SK-N-SH (cell line): ENCODE measurements around the gene XXYLT1. TPM values are rescaled to one million over a fixed set of nuclear protein-coding genes. Genes with fewer than 3 reads are reported as not detected.

ENCODE experiments used
- CTCF ChIA-PET: fragments of 300-600, 350-600 bp; formaldehyde crosslinking; extraction: SDS; loops from one replicate; lab custom pipeline; 2021; lab: Yijun Ruan, JAX
- POLR2A ChIA-PET: fragments of 350-600 bp; sonication (Branson Sonifier 250); formaldehyde crosslinking; extraction: SDS; loops from one replicate; lab custom pipeline; 2020; ENCODE audit warnings: antibody characterized with exemption, inconsistent platforms; lab: Yijun Ruan, JAX
- DNase-seq: peaks from one replicate; pipeline ENCODE4 v3.0.0; 2012
- H2AFZ ChIP-seq: fragments of 200-600 bp; sonication (generic); 2 replicates; pipeline ENCODE4 v1.8.1; 2016; ENCODE audit warnings: antibody characterized with exemption, mild to moderate bottlenecking, low read depth
- H3F3A ChIP-seq: fragments of 200-600 bp; sonication (generic); replicated peaks from 2 replicates; pipeline ENCODE3; 2016; ENCODE audit warnings: antibody characterized with exemption, mild to moderate bottlenecking; ENCODE audit not compliant: insufficient read depth
- H3K27ac ChIP-seq, 2 experiments: fragments of 200-500 bp in 1 of 2; fragments of 200-600 bp in 1 of 2; sonication (Bioruptor generic) in 1 of 2; sonication (generic), shearing (Covaris generic) in 1 of 2; 2 replicates each; pipeline versions ENCODE4 v1.5.1 to v1.6.1; 2014 to 2016; ENCODE audit warnings: low read depth in 2 of 2, inconsistent platforms in 1 of 2, low read length in 1 of 2, mild to moderate bottlenecking in 1 of 2, mixed read lengths in 1 of 2
- H3K27me3 ChIP-seq: fragments of 200-600 bp; sonication (generic), shearing (Covaris generic); 2 replicates; pipeline ENCODE4 v1.6.1; 2016; ENCODE audit warnings: mixed run types; ENCODE audit not compliant: insufficient read depth
- H3K36me3 ChIP-seq, 2 experiments: fragments of 200-500 bp in 1 of 2; fragments of 200-600 bp in 1 of 2; sonication (Bioruptor generic) in 1 of 2; sonication (generic) in 1 of 2; replicated peaks in 1 of 2; 2 replicates each; pipeline versions ENCODE3 to v1.5.1; 2014 to 2016; ENCODE audit warnings: low read length in 1 of 2, mild to moderate bottlenecking in 1 of 2; ENCODE audit not compliant: insufficient read depth in 2 of 2, control insufficient read depth in 1 of 2
- H3K4me1 ChIP-seq, 2 experiments: fragments of 200-500 bp in 1 of 2; fragments of 200-600 bp in 1 of 2; sonication (Bioruptor generic) in 1 of 2; sonication (generic), shearing (Covaris generic) in 1 of 2; 2 replicates each; pipeline versions ENCODE4 v1.5.1 to v1.6.1; 2014 to 2016; ENCODE audit warnings: low read depth in 1 of 2, low read length in 1 of 2, mixed run types in 1 of 2; ENCODE audit not compliant: insufficient read depth in 2 of 2, control insufficient read depth in 1 of 2
- H3K4me2 ChIP-seq: fragments of 200-600 bp; sonication (generic), shearing (Covaris generic); 2 replicates; pipeline ENCODE4 v1.6.1; 2017; ENCODE audit warnings: mixed run types
- H3K4me3 ChIP-seq, 2 experiments: fragments of 200-500 bp in 1 of 2; fragments of 200-600 bp in 1 of 2; sonication (Bioruptor generic) in 1 of 2; sonication (generic), shearing (Covaris generic) in 1 of 2; 2 replicates each; pipeline versions ENCODE4 v1.5.1 to v1.8.1; 2014 to 2016; ENCODE audit warnings: low read depth in 2 of 2, inconsistent platforms in 1 of 2, low read length in 1 of 2, mild to moderate bottlenecking in 1 of 2, mixed read lengths in 1 of 2, moderate library complexity in 1 of 2
- H3K79me2 ChIP-seq: fragments of 200-600 bp; sonication (generic); 2 replicates; pipeline ENCODE4 v1.8.1; 2017; ENCODE audit warnings: mild to moderate bottlenecking; ENCODE audit not compliant: insufficient read depth
- H3K9ac ChIP-seq: fragments of 200-600 bp; sonication (generic); 2 replicates; pipeline ENCODE4 v1.6.1; 2017; ENCODE audit warnings: mixed run types
- H3K9me2 ChIP-seq: fragments of 200-600 bp; sonication (generic); 2 replicates; pipeline ENCODE4 v1.6.1; 2017; ENCODE audit warnings: mixed run types
- H3K9me3 ChIP-seq: fragments of 200-600 bp; sonication (generic); 2 replicates; pipeline ENCODE4 v1.6.1; 2017; ENCODE audit warnings: mixed run types, mild to moderate bottlenecking, moderate library complexity
- H4K20me1 ChIP-seq: fragments of 200-600 bp; sonication (generic); 2 replicates; pipeline ENCODE4 v1.6.1; 2017; ENCODE audit warnings: mild to moderate bottlenecking, mixed run types; ENCODE audit not compliant: insufficient read depth
- ELF1 ChIP-seq: IDR thresholded peaks from 2 replicates; pipeline ENCODE4 v1.4.0; 2012
- EZH2phosphoT487 ChIP-seq: fragments of 200-600 bp; sonication (generic); IDR thresholded peaks from 2 replicates; pipeline ENCODE4 v1.6.1; 2017; ENCODE audit warnings: low read depth, mixed run types, mild to moderate bottlenecking, antibody characterized with exemption, moderate library complexity, borderline replicate concordance
- GABPA ChIP-seq: IDR thresholded peaks from 2 replicates; pipeline ENCODE4 v1.4.0; 2012; ENCODE audit warnings: low read depth, mild to moderate bottlenecking
- REST ChIP-seq: IDR thresholded peaks from 2 replicates; pipeline ENCODE4 v1.6.1; 2012; ENCODE audit warnings: mild to moderate bottlenecking, low read depth, low read length, moderate library complexity
- RFX5 ChIP-seq: IDR thresholded peaks from 2 replicates; pipeline ENCODE4 v1.6.1; 2012; ENCODE audit warnings: mild to moderate bottlenecking, improper control_type of control experiment, low read length
- RXRA ChIP-seq: IDR thresholded peaks from 2 replicates; pipeline ENCODE4 v1.4.0; 2012; ENCODE audit warnings: low read depth, mild to moderate bottlenecking, borderline replicate concordance
- TCF12 ChIP-seq: IDR thresholded peaks from 2 replicates; pipeline ENCODE4 v1.4.0; 2012
- USF2 ChIP-seq: fragments of 150-350 bp; IDR thresholded peaks from 2 replicates; pipeline ENCODE4 v1.6.1; 2017; ENCODE audit warnings: antibody characterized with exemption, low read length, low read depth, borderline replicate concordance
- WGBS: methylation state at CpG from one replicate; pipeline ENCODE4 v1.1.6; 2017; ENCODE audit warnings: low lambda C conversion rate; 5-methylcytosine and 5-hydroxymethylcytosine counted together
- polyA plus RNA-seq, 3 experiments: library from polyadenylated mRNA; depleted of rRNA; stranded (reverse); fragments of >200 nt; gene quantifications; 2 replicates each; pipeline ENCODE4 v1.2.3, GENCODE V29; 2012

Gene XXYLT1
- polyA plus RNA-seq, 1 of the 3 experiments (the other 2 are of a cell fraction): 22.6 TPM

DNA sequence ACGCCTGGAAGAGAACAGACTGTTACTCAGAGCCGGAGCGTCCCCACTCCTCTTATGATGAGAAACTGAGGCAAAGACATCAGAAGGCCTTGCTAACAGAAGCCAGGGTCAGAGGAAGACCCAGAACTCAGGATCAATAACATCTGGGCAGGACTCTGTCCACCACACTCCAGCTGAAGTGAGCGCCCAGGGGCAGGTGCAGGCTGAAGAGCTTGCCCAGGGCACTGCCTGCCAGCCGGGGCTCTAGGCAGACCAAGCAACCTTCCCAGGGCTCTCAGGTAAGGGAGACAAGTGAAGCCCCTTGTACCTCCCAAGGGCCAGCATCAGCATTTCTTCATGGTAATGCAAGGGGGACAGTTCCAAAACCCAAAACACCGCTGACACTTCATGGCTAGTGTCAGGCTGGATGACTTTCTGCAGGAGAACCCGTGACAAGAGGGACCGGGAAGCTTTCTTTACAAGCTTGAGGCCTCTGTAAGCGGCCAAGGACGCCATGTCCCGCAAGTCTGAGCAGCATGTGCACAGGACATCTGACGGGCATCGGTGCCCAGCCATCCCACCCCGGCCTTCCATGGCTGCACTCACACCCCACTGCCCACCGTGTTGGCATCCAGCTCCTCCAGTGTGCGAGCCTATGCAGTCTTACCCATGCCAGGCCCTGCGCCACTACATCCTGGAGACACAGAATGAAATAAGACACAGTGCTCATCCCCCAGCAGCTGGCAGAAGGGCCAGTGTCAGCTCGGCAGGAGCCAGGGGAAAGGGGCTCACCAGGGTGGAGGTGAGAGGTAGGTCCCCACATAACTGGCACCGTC, 14.1 kb downstream of the XXYLT1 start (continued):
- TF ChIP-seq RFX5 (no peak), USF2 (no peak)

GRCh38 chr3:195255571-195256501, 15.1 kb downstream of the XXYLT1 start:
- DNase-seq: no peak
- H3K9ac ChIP-seq: no peak overlapping the region
- ChIA-PET CTCF (interaction anchor here (0.9 to 5.9 kb wide), 10 partner anchors 14 to 585 kb away, joined by 3 to 50 read pairs (median 4); partner anchors contain the start of genes LSG1 and XXYLT1), POLR2A (no interaction called here)
- peaks cover 68% of the 10 kb centered on the region for H3K79me2 ChIP-seq
- WGBS: 93% methylated on average over 18 of the region's 22 CpGs
- peaks cover 4% of the 10 kb centered on the region for H3F3A ChIP-seq
- H3K4me3 ChIP-seq: no peak overlapping the region
- no peaks in the 10 kb centered on the region for H3K36me3 ChIP-seq
- H3K9me3 ChIP-seq: no peaks in the 10 kb centered on the region
- H3K27ac ChIP-seq: no peak overlapping the region; a peak in 1 of 4 replicates
- no peak overlapping the region for H3K4me2 ChIP-seq
- peaks cover 34 to 92% of the 10 kb centered on the region in 2 experiments for H3K4me1 ChIP-seq
- H3K27me3 ChIP-seq: no peaks in the 10 kb centered on the region
- H2AFZ ChIP-seq: no peak overlapping the region
- TF ChIP-seq GABPA (no peak), EZH2phosphoT487 (no peak), TCF12 (no peak), REST (no peak), RFX5 (no peak), RXRA (no peak), ELF1 (no peak)
- H3K9me2 ChIP-seq: no peaks in the 10 kb centered on the region
- H4K20me1 ChIP-seq: no peaks in the 10 kb centered on the region
